Measurements from ENCODE around the gene TPGS1. TPM values are rescaled to one million over a fixed set of nuclear protein-coding genes. Genes with fewer than 3 reads are reported as not detected.

Gene TPGS1
- total RNA-seq, 2 donors from 2014 or later: 13.3 to 14.4 TPM

GRCh38 chr19:536031-536880 is 29.0 kb downstream of the TPGS1 start:
- no peak for DNase-seq
- no peaks in the 10 kb centered on the region for H3K27me3 ChIP-seq
- H3K4me1 ChIP-seq: peaks cover 13% of the 10 kb centered on the region
- no peak overlapping the region for H3K9ac ChIP-seq (ENCODE audit: low read depth in 2 of 2, low read length in 2 of 2)
- no peak overlapping the region for H3K27ac ChIP-seq
- intact Hi-C loops (cut with DNase I): no loop called here
- H3K9me3 ChIP-seq: no peaks in the 10 kb centered on the region
- no peaks in the 10 kb centered on the region for H3K36me3 ChIP-seq
- TF ChIP-seq, protein P1, sequence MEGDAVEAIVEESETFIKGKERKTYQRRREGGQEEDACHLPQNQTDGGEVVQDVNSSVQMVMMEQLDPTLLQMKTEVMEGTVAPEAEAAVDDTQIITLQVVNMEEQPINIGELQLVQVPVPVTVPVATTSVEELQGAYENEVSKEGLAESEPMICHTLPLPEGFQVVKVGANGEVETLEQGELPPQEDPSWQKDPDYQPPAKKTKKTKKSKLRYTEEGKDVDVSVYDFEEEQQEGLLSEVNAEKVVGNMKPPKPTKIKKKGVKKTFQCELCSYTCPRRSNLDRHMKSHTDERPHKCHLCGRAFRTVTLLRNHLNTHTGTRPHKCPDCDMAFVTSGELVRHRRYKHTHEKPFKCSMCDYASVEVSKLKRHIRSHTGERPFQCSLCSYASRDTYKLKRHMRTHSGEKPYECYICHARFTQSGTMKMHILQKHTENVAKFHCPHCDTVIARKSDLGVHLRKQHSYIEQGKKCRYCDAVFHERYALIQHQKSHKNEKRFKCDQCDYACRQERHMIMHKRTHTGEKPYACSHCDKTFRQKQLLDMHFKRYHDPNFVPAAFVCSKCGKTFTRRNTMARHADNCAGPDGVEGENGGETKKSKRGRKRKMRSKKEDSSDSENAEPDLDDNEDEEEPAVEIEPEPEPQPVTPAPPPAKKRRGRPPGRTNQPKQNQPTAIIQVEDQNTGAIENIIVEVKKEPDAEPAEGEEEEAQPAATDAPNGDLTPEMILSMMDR (IDR thresholded peaks at IDR 0.05): no peak
- H3K4me3 ChIP-seq: no peak overlapping the region

GRCh38 chr19:536881-537404 is 29.6 kb downstream of the TPGS1 start:
- H3K36me3 ChIP-seq: peaks cover 4% of the 10 kb centered on the region
- H3K27me3 ChIP-seq: no peaks in the 10 kb centered on the region
- peaks cover 13% of the 10 kb centered on the region for H3K4me1 ChIP-seq
- H3K27ac ChIP-seq: no peak overlapping the region
- no peak for DNase-seq
- TF ChIP-seq, protein P1 (IDR thresholded peaks at IDR 0.05): no peak
- intact Hi-C loops (cut with DNase I): no loop called here
- no peak overlapping the region for H3K9ac ChIP-seq (ENCODE audit: low read depth in 2 of 2, low read length in 2 of 2)
- H3K4me3 ChIP-seq: no peak overlapping the region
- no peaks in the 10 kb centered on the region for H3K9me3 ChIP-seq

GRCh38 chr19:538641-539428 is 31.5 kb downstream of the TPGS1 start:
- Histone ChIP-seq H3K9ac (ENCODE audit: low read depth in 2 of 2, low read length in 2 of 2) (no peak overlapping the region), H3K9me3 (no peaks in the 10 kb centered on the region), H3K4me1 (peaks cover 5% of the 10 kb centered on the region), H3K27ac (no peak overlapping the region), H3K36me3 (peaks cover 5% of the 10 kb centered on the region), H3K27me3 (no peaks in the 10 kb centered on the region), H3K4me3 (no peak overlapping the region)
- no peak for DNase-seq
- intact Hi-C loops (cut with DNase I): no loop called here
- TF ChIP-seq, protein P1 (IDR thresholded peaks at IDR 0.05): no peak

- Histone ChIP-seq H3K4me1 (peaks cover 3% of the 10 kb centered on the region), H3K27ac (no peak overlapping the region), H3K4me3 (no peak overlapping the region), H3K36me3 (peaks cover 5% of the 10 kb centered on the region), H3K27me3 (no peaks in the 10 kb centered on the region), H3K9ac (ENCODE audit: low read depth in 2 of 2, low read length in 2 of 2) (no peak overlapping the region), H3K9me3 (no peaks in the 10 kb centered on the region)
- intact Hi-C loops (cut with DNase I): no loop called here
- DNase-seq: no peak
- TF ChIP-seq, protein P1 (IDR thresholded peaks at IDR 0.05): no peak
Measured at GRCh38 chr19:539429-540030, 32.2 kb downstream of the TPGS1 start.

All from colonic mucosa (tissue), 4 donors.